Measurements from ENCODE around the gene PTMS. TPM values are rescaled to one million over a fixed set of nuclear protein-coding genes. Genes with fewer than 3 reads are reported as not detected.

The PTMS gene
- total RNA-seq, 6 donors from 2014 or later: 142 to 463 (median 224) TPM

DNA sequence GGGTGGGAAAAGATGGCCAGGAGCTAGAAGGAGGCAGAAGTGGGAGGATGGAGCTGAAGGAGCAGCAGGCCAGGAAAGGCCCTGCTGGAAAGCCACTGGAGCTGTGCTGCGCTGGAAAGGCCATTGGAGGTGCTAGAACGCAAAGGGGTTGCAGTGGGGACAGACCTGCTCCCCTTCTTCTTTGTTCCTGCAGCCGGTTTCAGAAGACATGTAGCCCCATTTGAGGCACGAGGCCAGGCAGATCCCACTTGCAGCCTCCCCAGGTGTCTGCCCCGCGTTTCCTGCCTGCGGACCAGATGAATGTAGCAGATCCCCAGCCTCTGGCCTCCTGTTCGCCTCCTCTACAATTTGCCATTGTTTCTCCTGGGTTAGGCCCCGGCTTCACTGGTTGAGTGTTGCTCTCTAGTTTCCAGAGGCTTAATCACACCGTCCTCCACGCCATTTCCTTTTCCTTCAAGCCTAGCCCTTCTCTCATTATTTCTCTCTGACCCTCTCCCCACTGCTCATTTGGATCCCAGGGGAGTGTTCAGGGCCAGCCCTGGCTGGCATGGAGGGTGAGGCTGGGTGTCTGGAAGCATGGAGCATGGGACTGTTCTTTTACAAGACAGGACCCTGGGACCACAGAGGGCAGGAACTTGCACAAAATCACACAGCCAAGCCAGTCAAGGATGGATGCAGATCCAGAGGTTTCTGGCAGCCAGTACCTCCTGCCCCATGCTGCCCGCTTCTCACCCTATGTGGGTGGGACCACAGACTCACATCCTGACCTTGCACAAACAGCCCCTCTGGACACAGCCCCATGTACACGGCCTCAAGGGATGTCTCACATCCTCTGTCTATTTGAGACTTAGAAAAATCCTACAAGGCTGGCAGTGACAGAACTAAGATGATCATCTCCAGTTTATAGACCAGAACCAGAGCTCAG, 53.2 kb downstream of the PTMS start:
- H3K4me3 ChIP-seq: no peak overlapping the region
- WGBS, 2 donors: 83 to 89% methylated on average over 13 of the region's 13 CpGs
- ATAC-seq (ENCODE audit: low FRiP score in 2 of 2) (no peak), DNase-seq (no peak)
- H3K27ac ChIP-seq: no peak overlapping the region
- H3K36me3 ChIP-seq: peaks cover 0 to 10% (median 2%) of the 10 kb centered on the region in 4 donors
- H3K9me3 ChIP-seq: no peaks in the 10 kb centered on the region
- TF ChIP-seq POLR2A (IDR thresholded peaks at IDR 0.05) (no peak), EP300 (IDR thresholded peaks at IDR 0.05) (no peak), POLR2AphosphoS5 (IDR thresholded peaks at IDR 0.05) (no peak)
- TF ChIP-seq, protein P1, sequence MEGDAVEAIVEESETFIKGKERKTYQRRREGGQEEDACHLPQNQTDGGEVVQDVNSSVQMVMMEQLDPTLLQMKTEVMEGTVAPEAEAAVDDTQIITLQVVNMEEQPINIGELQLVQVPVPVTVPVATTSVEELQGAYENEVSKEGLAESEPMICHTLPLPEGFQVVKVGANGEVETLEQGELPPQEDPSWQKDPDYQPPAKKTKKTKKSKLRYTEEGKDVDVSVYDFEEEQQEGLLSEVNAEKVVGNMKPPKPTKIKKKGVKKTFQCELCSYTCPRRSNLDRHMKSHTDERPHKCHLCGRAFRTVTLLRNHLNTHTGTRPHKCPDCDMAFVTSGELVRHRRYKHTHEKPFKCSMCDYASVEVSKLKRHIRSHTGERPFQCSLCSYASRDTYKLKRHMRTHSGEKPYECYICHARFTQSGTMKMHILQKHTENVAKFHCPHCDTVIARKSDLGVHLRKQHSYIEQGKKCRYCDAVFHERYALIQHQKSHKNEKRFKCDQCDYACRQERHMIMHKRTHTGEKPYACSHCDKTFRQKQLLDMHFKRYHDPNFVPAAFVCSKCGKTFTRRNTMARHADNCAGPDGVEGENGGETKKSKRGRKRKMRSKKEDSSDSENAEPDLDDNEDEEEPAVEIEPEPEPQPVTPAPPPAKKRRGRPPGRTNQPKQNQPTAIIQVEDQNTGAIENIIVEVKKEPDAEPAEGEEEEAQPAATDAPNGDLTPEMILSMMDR (IDR thresholded peaks at IDR 0.05): no peak
- H3K27me3 ChIP-seq: peaks cover 0 to 2% (median 0%) of the 10 kb centered on the region in 4 donors
- peaks cover 12 to 18% (median 15%) of the 10 kb centered on the region in 4 donors for H3K4me1 ChIP-seq

DNA sequence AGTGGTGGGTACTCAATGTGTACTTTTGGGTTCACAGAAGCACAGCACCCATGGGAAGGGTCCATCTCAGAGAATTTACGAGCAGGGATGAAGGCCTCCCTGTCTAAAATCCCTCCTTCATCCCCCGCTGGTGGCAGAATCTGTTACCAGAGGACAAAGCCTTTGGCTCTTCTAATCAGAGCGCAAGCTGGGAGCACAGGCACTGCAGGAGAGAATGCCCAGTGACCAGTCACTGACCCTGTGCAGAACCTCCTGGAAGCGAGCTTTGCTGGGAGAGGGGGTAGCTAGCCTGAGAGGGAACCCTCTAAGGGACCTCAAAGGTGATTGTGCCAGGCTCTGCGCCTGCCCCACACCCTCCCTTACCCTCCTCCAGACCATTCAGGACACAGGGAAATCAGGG, 54.0 kb downstream of the PTMS start:
- Histone ChIP-seq H3K27ac (peak overlapping the region in 1 of 4 donors; percentile 76), H3K4me3 (no peak overlapping the region), H3K4me1 (peaks cover 12 to 18% (median 16%) of the 10 kb centered on the region in 4 donors), H3K9me3 (no peaks in the 10 kb centered on the region), H3K27me3 (peaks cover 0 to 7% (median 0%) of the 10 kb centered on the region in 4 donors), H3K36me3 (peaks cover 0 to 10% (median 2%) of the 10 kb centered on the region in 4 donors)
- ATAC-seq (ENCODE audit: low FRiP score in 2 of 2) (no peak), DNase-seq (no peak)
- WGBS, 2 donors: 76 to 100% methylated on average over 3 to 5 of the region's 5 CpGs
- no peak for TF ChIP-seq EP300 (IDR thresholded peaks at IDR 0.05)
- no peak for TF ChIP-seq POLR2A (IDR thresholded peaks at IDR 0.05)
- TF ChIP-seq, protein P1 (IDR thresholded peaks at IDR 0.05): no peak

Other genes starting within 250 kb of the PTMS start
- 1,000 to 10,000 TPM in 3 of 6 donors, 100 to 1,000 TPM in 3; 442 to 1,402 (median 931) TPM for gene GAPDH, start 231.8 kb upstream of the PTMS start, total RNA-seq
- 100 to 1,000 TPM in 1 of 6 donors, 10 to 100 TPM in 5; 13.3 to 108 (median 32.0) TPM for gene IFFO1, start 210.3 kb upstream of the PTMS start, total RNA-seq
- gene NOP2, start 198.1 kb upstream of the PTMS start, total RNA-seq: 10 to 100 TPM; 19.4 to 49.2 (median 36.6) TPM
- 100 to 1,000 TPM; 165 to 267 (median 178) TPM for gene CHD4, start 159.0 kb upstream of the PTMS start, total RNA-seq
- gene LPAR5, start 130.4 kb upstream of the PTMS start, total RNA-seq: 1 to 10 TPM; 1.3 to 4.4 (median 2.9) TPM
- gene ACRBP, start 118.9 kb upstream of the PTMS start, total RNA-seq: 10 to 100 TPM in 1 of 6 donors, 1 to 10 TPM in 5; 1.8 to 12.6 (median 5.9) TPM
- 10 to 100 TPM; 24.3 to 79.6 (median 33.8) TPM for gene ING4, start 103.2 kb upstream of the PTMS start, total RNA-seq
- gene ZNF384, start 77.0 kb upstream of the PTMS start, total RNA-seq: 10 to 100 TPM; 33.4 to 52.8 (median 43.0) TPM
- gene PIANP, start 65.5 kb upstream of the PTMS start, total RNA-seq: under 1 TPM in 3 of 6 donors, not detected in 3; 0.13 to 0.83 (median 0.39) TPM
- 10 to 100 TPM; 36.9 to 70.2 (median 63.0) TPM for gene COPS7A, start 42.3 kb upstream of the PTMS start, total RNA-seq
- gene MLF2, start 13.2 kb upstream of the PTMS start, total RNA-seq: 100 to 1,000 TPM; 136 to 221 (median 144) TPM
- 1 to 10 TPM in 4 of 6 donors, under 1 TPM in 2; 0.46 to 2.6 (median 1.5) TPM for gene LAG3, start 6.2 kb downstream of the PTMS start, total RNA-seq
- 10 to 100 TPM; 10.5 to 86.6 (median 35.6) TPM for gene CD4, start 23.2 kb downstream of the PTMS start, total RNA-seq
- gene GPR162, start 55.5 kb downstream of the PTMS start, total RNA-seq: 10 to 100 TPM in 5 of 6 donors, 1 to 10 TPM in 1; 8.1 to 47.1 (median 16.5) TPM
- gene P3H3, start 62.0 kb downstream of the PTMS start, total RNA-seq: 10 to 100 TPM in 2 of 6 donors, 1 to 10 TPM in 4; 2.7 to 15.7 (median 7.0) TPM
- 1 to 10 TPM in 2 of 6 donors, under 1 TPM in 3, not detected in 1; 0.44 to 1.4 (median 0.86) TPM for gene GNB3, start 74.6 kb downstream of the PTMS start, total RNA-seq
- gene CDCA3, start 84.9 kb downstream of the PTMS start, total RNA-seq: 10 to 100 TPM in 1 of 6 donors, 1 to 10 TPM in 3, under 1 TPM in 1, not detected in 1; 0.39 to 10.3 (median 2.8) TPM
- 10 to 100 TPM; 22.6 to 77.0 (median 35.6) TPM for gene USP5, start 85.8 kb downstream of the PTMS start, total RNA-seq
- 100 to 1,000 TPM; 137 to 407 (median 309) TPM for gene TPI1, start 101.2 kb downstream of the PTMS start, total RNA-seq
- gene SPSB2, start 106.9 kb downstream of the PTMS start, total RNA-seq: 10 to 100 TPM; 27.7 to 63.3 (median 35.0) TPM
- gene LRRC23, start 138.5 kb downstream of the PTMS start, total RNA-seq: 10 to 100 TPM; 12.0 to 83.2 (median 29.1) TPM
- gene ENO2, start 148.2 kb downstream of the PTMS start, total RNA-seq: 10 to 100 TPM; 33.4 to 44.0 (median 40.7) TPM
- gene ATN1, start 161.6 kb downstream of the PTMS start, total RNA-seq: 100 to 1,000 TPM in 4 of 6 donors, 10 to 100 TPM in 2; 74.7 to 321 (median 133) TPM
- gene RNU7-1, start 177.5 kb downstream of the PTMS start, total RNA-seq: not detected
- gene C12orf57, start 177.7 kb downstream of the PTMS start, total RNA-seq: 100 to 1,000 TPM in 5 of 6 donors, 10 to 100 TPM in 1; 83.8 to 291 (median 179) TPM
- gene PTPN6, start 185.0 kb downstream of the PTMS start, total RNA-seq: 100 to 1,000 TPM in 4 of 6 donors, 10 to 100 TPM in 2; 56.3 to 215 (median 114) TPM
- gene PHB2, start 204.3 kb downstream of the PTMS start, total RNA-seq: 100 to 1,000 TPM; 101 to 196 (median 140) TPM
- gene EMG1, start 204.6 kb downstream of the PTMS start, total RNA-seq: 10 to 100 TPM; 30.4 to 47.4 (median 38.3) TPM

Measured in upper lobe of left lung (tissue), 6 donors.